GM21447 (cell line): ENCODE data around the gene TRIML1.
"Not testable (repeated sequence)": the region's sequence is repeated elsewhere in the genome, so short reads cannot be mapped to it uniquely, and the experiment has no call there.

Experiments used
- ATAC-seq: cut with Tn5 transposase; IDR thresholded peaks from one replicate; pipeline ENCODE4 v1.9.1; 2021; ENCODE audit not compliant: unreplicated experiment

Gene TRIML1

DNA sequence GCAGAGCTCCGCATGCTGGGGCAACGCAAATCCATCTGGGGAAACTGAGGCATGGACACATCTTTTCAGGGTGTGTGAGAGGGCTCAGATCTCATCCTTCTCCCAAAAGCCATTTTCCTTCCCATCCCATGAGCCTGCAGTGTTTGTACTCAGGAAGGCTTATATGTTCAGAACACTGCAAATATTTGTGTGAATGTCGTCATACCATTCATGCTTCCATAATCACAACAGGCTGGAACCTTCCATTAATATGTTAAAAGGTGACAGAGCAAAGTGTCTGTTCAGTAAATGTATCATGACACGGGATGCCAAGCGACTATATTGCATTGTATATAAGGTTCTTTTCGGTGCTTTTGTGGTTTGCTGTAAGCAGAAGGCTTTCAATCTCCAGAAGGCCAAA lies 8.5 kb downstream of the TRIML1 start:
- no peak for ATAC-seq

DNA sequence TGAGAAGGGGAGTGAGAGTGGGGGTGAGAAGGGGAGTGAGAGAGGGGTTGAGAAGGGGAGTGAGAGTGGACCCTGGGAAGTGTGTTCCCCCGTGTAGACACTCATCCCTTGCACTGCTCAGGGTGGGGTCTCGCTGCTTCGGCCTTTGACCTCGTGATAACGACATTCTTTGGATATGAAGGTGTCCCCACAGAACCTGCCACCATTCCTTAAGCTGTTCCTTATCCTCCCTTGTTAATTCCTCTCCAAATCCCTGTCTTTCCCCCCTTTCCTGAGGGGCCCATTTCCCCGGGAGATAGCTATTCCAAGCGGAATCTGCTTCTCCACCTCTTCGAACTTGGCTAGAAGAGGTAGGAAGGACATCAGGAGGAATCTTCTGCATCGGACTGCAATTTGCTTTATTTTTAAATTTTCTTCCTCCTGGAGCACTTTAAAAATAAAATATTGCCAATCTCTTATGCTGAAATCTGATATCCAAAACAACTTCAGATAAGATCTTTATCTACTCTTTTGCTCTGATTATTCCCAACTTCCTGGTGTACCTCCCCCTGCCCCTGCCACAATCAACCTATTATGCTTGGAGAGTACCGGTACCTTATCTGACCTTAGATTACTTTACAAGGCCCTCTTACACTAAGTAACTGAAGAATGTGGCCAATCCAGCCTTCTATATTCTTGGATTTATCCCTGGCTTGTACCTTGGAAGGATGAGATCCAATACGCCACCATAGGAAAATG lies 15.6 kb downstream of the TRIML1 start:
- ATAC-seq, result no peak

DNA sequence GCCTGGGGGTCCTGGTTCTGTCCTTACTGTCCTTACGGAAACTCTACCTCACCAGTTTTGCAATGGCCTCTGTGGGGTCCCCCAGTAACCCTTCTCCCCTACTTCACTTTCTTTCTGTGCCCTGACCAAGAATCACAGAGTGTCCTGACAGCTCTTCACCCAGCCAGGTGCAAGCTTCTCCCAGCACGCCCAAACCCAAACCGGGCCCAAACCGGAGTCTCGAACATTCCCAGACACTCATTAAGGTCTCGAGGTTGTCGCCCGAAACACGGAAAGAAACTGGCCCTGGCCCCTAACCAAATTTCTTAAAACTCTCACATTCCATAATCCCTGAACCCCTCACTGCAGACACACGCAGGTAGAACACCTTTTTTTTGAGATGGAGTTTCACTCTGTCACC lies 19.1 kb downstream of the TRIML1 start:
- ATAC-seq, result no peak

DNA sequence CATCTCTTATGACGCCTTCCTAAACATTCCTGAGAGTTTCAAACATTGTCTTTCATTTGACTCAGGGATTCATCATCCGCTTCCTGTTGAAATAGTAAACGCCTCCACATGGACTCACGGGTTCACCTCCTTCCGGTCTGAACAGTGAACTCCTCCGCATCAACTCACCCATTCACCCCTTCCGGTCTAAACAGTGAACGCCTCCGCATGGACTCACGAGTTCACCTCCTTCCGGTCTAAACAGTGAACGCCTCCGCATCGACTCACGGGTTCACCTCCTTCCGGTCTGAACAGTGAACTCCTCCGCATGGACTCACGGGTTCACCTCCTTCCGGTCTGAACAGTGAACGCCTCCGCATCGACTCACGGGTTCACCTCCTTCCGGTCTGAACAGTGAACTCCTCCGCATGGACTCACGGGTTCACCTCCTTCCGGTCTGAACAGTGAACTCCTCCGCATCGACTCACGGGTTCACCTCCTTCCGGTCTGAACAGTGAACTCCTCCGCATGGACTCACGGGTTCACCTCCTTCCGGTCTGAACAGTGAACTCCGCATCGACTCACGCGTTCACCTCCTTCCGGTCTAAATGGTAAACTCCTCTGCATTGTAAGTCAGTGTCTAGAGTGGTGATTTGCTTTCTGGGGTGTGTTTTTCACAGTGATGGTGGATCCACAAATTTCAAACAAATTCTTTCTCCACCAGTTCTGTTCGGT lies 20.4 kb downstream of the TRIML1 start:
- ATAC-seq, result not testable (repeated sequence)

DNA sequence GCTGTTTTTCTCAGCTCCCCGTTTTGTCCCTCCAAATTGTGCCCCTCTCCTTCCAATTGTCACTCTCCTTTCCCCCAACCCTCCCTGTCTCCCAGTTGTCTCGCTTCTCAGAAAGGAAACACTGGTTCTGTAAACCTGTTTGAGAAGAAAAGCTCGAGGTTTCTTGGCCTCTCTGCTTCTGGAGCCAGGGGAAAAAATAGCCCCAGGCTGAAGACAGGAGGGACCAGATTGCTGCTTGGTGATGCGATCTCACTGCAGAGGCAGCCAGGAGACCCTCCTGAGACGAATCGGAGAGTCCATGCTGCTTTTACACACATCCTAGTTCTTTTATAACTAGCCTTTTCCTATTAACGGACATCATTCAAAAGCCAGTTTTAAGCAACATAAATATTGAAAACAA lies 21.2 kb downstream of the TRIML1 start:
- no peak for ATAC-seq

DNA sequence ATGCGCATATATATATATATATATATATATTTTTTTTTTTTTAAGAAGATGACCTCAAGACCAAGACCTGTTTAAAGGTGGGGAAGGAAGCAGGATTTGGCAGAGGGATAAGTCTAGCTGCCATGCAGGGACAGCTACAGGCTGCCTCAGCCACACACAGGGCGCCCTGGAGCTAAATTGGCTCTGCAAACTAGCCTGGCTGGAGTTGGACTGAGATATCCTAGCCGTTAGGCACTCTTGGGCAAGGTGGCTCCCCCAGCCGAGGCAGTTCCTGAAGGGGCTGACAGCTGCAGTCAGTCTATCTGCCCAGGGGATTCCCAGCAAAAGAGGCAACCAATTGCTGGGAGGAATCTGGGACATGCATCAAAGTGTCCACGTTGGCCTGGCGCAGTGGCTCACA lies 21.9 kb downstream of the TRIML1 start:
- ATAC-seq, result no peak

DNA sequence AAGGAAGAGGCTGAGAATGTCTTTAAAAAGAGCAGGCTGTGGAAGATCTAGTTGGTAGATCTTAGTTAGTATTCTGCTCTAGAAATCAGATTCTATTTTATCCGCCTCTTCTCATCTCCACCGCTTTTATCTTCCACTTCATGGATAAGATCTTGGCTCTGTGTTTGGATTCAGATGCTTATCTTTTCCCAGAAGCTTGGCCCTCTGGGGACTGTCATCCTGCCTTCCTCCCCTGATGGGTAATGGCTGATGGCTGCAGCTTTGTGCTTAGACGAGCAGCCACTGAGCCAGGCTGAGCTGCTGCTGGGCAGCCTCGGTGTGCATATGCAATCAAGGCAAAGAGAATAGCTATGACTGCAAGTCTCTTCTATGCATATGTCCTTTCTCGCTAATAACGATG lies 23.5 kb downstream of the TRIML1 start:
- ATAC-seq, result no peak

DNA sequence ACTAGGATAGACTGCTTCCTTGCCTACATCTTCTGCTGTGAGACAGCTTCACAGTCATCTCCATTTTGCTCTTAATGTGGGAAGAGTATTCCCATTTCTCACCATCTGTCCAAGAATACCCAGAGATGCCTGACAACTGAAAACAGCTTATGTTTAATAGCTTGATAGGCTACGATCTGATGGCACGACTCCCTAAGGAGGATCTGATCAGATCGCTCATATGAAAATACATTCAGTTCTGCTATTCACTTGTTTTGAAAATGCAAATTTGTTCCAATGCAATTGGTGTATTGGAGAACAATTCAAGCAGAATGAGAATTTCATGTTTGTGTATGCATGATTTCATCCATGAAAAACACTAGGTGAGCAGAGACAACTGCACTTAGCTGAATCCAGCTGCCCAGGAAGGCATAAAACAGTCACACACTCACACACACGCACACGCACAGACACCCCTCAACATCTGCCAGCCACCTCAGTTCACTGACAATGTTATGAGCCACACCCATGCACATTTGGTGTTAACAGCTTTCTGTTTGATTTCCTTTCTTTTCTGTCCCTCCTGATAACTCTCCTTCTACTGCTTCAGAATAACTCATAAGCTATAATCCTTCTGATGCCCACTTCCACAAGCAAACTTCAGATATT lies 29.6 kb downstream of the TRIML1 start:
- ATAC-seq, result no peak

DNA sequence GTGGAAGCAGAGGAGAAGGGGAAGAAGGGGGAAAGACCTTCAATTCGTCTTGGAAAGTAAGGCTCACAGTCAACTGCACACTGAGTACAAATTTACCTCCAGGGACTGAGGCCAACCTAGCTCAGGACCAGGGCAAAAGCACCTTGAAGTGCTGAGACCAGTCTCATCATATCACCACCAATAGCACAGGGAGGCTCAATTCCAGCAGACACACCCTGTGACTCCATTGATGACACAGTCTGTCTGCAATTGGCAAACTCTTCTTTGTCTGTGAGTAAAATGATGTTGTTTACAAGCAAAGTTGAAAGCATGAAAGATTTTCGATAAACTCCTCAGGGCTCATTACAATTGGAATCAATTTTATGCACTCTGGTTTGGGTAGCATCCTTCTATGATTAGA lies 32.3 kb downstream of the TRIML1 start:
- ATAC-seq, result no peak

DNA sequence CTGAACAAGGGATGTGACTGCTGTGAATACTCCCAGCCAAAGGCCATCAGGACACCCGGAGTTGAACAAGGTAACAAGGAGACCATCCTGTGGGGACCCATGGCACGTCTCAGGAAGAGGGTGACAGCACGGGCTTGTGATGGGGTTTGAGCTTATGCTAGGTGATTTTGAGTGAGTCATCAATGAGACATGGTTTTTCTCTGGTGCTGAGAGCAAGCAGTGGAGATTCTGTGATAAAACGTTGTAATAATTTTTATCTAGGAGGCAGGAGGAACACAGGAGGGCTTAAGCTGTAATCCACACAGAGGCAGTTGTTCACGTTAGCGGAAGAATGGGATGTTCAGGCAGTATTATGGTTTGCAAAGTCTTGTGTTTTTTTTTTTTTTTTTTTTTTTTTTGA lies 36.0 kb downstream of the TRIML1 start:
- no peak for ATAC-seq

DNA sequence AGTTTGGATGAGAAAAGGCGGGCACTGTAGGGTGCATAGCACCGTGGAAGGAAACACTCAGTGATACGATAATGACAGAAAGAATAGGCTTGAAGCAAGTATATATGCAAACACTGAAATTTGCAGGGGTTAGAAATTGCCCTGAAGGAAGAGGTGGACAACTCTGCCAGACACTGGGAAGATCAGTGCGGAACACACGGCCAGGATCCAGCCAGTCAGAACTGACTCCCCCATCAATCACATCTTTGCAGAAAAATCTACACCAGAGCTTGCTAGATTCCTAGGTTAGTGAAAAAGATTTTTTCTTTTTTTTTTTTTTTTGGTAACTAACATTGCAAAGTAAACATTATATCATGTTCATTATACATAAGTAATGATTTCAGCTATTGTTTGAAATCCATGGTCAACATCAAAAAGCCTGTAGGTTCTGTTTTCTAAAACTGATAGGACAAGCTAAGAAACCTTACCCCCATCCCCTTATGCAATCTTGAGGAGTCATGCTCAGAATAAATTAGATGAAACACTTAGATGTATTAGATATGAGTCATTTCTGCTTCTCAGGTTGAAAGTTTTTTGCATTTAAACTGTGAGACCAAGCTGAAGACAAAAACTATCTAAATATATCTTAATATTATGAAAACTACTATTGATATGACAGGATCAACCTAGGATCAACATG lies 38.9 kb downstream of the TRIML1 start:
- no peak for ATAC-seq

DNA sequence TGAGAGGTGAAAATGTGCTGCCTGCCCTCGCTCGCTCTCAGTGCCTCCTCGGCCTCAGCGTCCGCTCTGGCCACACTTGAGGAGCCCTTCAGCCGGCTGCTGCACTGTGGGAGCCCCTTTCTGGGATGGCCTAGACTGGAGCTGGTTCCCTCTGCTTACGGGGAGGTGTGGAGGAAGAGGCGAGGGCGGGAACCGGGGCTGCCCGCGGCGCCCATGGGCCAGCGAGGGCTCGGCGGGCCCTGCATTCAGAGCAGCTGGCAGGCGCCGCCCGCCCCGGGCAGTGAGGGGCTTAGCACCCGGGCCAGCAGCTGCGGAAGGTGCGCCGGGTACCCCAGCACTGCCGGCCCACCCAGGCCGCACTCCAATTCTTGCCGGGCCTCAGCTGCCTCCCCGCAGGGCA lies 39.6 kb downstream of the TRIML1 start:
- no peak for ATAC-seq

DNA sequence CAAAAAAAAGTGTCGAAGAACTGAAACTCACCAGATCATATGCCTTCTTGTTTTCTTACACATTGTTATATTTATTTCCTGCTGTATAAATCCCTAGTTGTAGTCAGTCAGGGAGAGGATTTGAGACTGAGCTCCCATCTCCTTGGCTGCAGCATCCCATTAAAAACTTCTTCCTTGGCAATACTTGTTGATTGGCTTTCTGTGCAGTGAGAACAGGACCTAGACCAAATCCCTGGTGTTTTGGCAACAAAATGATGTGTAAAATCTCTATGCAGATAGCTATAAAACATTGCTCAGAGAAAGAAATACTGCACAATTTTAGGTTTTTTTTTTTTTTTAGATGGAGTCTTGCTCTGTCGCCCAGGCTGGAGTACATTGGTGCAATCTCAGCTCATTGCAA lies 47.9 kb downstream of the TRIML1 start:
- ATAC-seq, result no peak

DNA sequence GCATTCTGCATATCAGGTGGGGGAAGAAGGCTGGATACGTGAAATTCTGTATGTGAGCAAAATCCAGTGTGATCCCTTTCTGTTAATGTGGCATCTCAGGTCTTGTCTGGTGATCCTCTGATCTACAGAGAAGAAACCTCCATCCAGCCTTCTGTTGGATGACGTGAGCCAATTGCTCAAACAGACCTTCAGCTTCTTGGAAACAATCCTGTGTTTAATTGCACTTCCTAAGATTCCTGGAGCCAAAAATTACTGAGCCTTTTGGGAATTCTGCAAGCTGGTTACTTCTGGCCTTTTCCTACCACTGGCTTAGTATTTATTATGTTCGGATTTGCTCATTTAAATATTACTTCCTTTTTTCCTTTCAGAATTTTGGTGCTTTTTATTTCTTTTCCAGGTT lies 51.2 kb downstream of the TRIML1 start:
- ATAC-seq, result no peak

DNA sequence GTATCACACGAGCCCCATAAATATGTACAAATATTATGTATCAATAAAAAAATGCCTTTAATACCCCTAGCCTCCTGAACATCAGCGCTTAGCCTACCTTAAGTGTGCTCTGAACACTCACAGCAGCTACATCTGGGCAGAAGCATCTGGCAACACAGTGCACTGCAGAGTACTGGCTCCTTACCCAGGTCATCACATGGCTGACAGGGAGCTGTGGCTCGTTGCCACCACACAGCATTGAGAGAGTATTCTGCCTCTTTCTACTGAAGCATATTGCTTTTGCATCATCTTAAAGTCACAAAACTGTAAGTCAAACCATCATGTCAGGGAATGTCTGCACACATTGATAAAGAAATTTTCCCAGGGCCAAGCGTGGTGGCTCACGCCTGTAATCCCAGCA lies 55.2 kb downstream of the TRIML1 start:
- no peak for ATAC-seq

DNA sequence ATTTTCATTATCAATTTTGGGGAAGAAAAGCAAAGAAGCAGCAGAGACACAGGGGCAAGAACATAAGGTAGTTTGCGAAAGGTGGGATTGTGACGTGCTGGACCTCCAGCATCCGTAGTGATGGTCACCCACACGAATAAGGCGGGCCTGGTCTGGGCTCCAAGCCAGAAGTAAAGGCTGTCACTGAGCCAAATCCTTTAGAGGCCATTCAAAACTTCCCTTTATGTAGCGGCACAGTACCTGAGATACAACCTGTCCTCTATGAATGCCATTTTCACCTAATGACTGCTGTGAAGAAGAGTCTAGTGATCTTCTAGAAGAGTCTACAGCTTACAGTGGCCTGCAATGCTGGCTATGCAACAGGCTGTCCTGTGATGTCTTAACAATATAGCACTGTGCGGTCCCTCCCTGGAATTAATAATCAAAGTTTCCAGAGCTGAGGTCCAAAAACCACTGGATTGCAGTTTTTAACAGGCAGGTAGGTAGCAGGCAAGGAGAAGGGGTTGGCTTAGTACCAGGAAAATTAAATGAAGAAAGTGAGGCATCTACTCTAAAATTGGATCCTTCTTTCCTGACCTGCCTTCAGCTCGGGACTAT lies 56.2 kb downstream of the TRIML1 start:
- ATAC-seq, result no peak

DNA sequence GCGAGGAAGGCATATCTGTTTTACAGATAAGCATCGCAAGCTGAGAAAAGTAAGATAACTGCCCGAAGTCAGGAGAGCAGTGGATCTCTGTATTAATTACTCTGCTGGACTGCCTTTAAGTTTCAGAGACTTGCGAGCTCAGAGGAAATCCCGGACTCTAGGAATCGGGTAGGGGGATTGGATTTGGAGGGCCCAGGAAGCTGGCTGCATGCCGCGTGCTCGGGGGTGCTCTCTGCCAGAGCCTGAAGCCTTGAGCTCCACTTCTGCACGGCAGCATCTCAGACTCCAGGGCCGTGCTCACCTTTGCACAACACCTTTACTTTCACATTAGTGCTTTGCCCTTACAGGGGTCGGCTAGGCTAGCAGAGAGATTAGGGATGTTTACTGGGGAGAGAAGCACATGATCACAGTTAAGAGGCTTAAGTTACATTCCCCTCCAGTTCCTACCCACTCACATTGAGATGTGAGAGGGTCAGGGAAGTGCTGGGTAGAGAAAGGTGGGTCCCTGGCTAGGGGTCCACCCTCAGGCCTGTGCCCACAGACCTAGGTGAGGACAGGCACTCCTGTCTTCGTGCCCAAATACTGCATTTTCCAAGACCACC lies 57.0 kb downstream of the TRIML1 start:
- no peak for ATAC-seq
